ENCODE data around the gene PRSS50. TPM values are rescaled to one million over a fixed set of nuclear protein-coding genes. Genes with fewer than 3 reads are reported as not detected.
A peak's percentile ranks its signal among the peaks of the same experiment; 100 is the strongest.
"Not testable (repeated sequence)": the region's sequence is repeated elsewhere in the genome, so short reads cannot be mapped to it uniquely, and the experiment has no call there.

The PRSS50 gene
- total RNA-seq, 2 donors from 2014 or later: not detected

DNA sequence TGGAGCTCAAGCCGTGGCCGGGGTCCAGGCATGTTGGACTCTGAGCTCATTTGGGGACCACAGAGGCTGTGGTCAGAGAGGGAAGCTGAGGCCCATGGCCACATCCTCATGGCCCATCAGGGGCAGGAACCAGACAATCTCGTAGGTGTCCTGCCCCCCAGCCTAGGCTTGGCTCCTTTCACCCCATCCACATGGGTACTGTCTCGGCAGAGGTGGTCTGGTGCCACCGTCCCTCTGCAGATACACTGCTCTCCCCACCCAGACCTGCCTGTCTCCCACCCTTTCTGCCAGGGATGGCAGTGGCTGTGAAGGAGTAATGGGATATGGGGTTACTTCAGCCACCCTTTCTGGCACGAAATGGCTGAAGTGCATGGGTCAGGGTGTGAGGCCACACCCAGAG, 7.9 kb downstream of the PRSS50 start:
- H3K9me3 ChIP-seq (ENCODE audit: control insufficient read depth, low read length, poor library complexity, severe bottlenecking): no peaks in the 10 kb centered on the region
- Mint-ChIP-seq H3K4me1 (peaks cover 5% of the 10 kb centered on the region), H3K36me3 (ENCODE audit: low read depth) (peaks cover 3% of the 10 kb centered on the region), H3K27me3 (no peaks in the 10 kb centered on the region), H3K4me3 (no peak overlapping the region), H3K27ac (no peak overlapping the region)
- ATAC-seq: no peak
- peak in 1 of 3 donors; percentile 5 for DNase-seq

DNA sequence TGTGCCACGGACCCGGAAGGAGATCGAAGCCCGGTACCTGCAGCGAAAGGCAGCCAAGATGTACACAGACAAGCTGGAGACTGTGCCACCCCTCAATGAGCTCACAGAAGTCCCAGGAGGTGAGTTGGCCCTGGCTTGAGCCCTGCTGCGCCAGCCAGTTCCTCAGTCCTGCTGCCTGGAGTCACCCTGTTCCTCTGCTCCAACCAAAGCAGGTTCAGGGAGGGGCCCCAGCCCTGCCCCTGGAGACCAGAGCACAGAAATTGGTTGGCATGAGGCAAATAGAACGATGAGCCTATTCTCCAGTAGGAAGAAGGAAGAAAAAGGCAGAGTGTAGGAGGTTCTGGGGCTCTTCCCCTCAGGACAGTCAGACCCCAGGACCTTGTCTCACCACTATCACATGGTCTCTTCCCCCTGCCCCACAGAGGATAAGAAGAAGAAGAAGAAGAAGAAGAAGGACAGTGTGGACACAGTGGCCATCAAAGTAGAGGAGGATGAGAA, 8.5 kb downstream of the PRSS50 start:
- ATAC-seq (no peak), DNase-seq (peak in 1 of 3 donors; percentile 6)
- no peak overlapping the region for H3K27ac Mint-ChIP-seq

GRCh38 chr3:46708401-46709156, 9.1 kb downstream of the PRSS50 start:
- Mint-ChIP-seq H3K27me3 (no peaks in the 10 kb centered on the region), H3K4me3 (no peak overlapping the region), H3K36me3 (ENCODE audit: low read depth) (peaks cover 3% of the 10 kb centered on the region), H3K27ac (no peak overlapping the region), H3K4me1 (peaks cover 5% of the 10 kb centered on the region)
- peak in 1 of 3 donors; percentile 7 for DNase-seq
- no peaks in the 10 kb centered on the region for H3K9me3 ChIP-seq (ENCODE audit: control insufficient read depth, low read length, poor library complexity, severe bottlenecking)
- ATAC-seq: no peak

More for the DNA sequence above, 8.5 kb downstream of the PRSS50 start:
- peaks cover 5% of the 10 kb centered on the region for H3K4me1 Mint-ChIP-seq
- no peaks in the 10 kb centered on the region for H3K27me3 Mint-ChIP-seq
- H3K9me3 ChIP-seq (ENCODE audit: control insufficient read depth, low read length, poor library complexity, severe bottlenecking): no peaks in the 10 kb centered on the region
- H3K36me3 Mint-ChIP-seq (ENCODE audit: low read depth): peaks cover 3% of the 10 kb centered on the region
- no peak overlapping the region for H3K4me3 Mint-ChIP-seq

DNA sequence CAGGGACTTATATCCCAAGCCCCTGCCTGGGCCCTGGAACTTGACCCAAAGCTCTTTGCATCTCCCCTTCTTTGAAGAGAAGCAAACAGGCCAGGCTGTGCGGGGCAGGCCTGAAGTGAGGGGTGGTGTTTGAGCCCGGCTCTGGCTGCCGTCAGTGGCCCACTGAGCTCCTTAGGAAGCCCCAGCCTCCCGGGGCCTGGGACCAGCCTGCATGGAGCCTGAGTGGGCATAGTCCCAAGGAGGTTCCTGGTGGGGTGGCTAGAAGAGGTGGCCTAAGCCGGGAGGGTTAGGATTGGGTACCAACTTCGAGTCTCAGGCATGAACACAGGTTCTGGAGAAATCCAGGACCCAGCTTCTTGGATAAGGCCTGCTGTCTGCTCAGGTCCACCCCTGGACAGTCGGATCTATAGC, 10.1 kb downstream of the PRSS50 start:
- DNase-seq (peak in 1 of 3 donors; percentile 4), ATAC-seq (no peak)
- no peak overlapping the region for H3K27ac Mint-ChIP-seq
- H3K9me3 ChIP-seq (ENCODE audit: control insufficient read depth, low read length, poor library complexity, severe bottlenecking): no peaks in the 10 kb centered on the region
- no peak overlapping the region for H3K4me3 Mint-ChIP-seq
- H3K27me3 Mint-ChIP-seq: no peaks in the 10 kb centered on the region
- peaks cover 5% of the 10 kb centered on the region for H3K4me1 Mint-ChIP-seq
- peaks cover 3% of the 10 kb centered on the region for H3K36me3 Mint-ChIP-seq (ENCODE audit: low read depth)

- Mint-ChIP-seq H3K4me1 (peaks cover 8% of the 10 kb centered on the region), H3K36me3 (ENCODE audit: low read depth) (peaks cover 3% of the 10 kb centered on the region), H3K27me3 (no peaks in the 10 kb centered on the region), H3K27ac (no peak overlapping the region), H3K4me3 (no peak overlapping the region)
- peak in 1 of 3 donors; percentile 7 for DNase-seq
- no peak for ATAC-seq
- no peaks in the 10 kb centered on the region for H3K9me3 ChIP-seq (ENCODE audit: control insufficient read depth, low read length, poor library complexity, severe bottlenecking)
Observed at GRCh38 chr3:46706771-46707582, 10.7 kb downstream of the PRSS50 start.

DNA sequence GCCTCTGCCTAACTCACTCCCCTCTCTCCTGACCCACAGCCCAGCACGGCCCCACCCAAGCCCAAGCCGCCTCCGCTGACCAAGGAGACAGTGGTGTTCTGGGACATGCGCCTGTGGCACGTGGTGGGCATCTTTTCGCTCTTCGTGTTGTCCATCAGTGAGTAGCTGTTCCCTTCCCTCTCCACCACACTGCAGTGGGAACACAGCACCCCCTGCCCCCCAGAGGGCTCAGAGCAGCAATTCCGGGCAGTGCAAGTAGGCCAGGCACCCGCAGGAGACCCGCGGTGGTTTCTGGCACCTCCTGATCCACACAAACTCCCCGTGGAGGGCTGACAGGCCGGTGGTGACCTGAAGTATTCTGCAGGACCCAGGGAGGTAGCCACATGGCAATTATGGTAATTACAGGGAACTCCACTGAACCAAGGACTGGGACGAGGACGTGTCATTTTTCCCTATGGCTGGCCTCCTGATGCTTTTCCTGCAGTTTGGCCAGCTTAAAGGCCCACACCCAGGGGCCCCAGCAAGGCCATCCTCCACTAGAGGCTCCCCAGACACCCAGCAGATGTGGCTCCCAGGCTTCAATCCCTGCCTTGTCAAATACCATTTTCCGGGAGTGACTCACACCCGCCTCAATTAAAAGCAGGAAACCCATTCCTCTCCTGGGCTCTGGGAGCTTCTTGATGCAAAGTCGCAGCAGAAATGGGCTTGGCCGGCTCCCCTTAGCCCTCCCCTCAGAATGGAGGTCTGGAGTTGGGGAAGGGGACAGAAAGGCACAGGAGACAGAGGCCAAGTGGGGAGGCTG, 11.7 kb downstream of the PRSS50 start:
- Mint-ChIP-seq H3K4me1 (peaks cover 13% of the 10 kb centered on the region), H3K4me3 (no peak overlapping the region), H3K27ac (no peak overlapping the region), H3K36me3 (ENCODE audit: low read depth) (peaks cover 3% of the 10 kb centered on the region), H3K27me3 (no peaks in the 10 kb centered on the region)
- H3K9me3 ChIP-seq (ENCODE audit: control insufficient read depth, low read length, poor library complexity, severe bottlenecking): no peaks in the 10 kb centered on the region
- ATAC-seq (no peak), DNase-seq (peak in 1 of 3 donors; percentile 4)

DNA sequence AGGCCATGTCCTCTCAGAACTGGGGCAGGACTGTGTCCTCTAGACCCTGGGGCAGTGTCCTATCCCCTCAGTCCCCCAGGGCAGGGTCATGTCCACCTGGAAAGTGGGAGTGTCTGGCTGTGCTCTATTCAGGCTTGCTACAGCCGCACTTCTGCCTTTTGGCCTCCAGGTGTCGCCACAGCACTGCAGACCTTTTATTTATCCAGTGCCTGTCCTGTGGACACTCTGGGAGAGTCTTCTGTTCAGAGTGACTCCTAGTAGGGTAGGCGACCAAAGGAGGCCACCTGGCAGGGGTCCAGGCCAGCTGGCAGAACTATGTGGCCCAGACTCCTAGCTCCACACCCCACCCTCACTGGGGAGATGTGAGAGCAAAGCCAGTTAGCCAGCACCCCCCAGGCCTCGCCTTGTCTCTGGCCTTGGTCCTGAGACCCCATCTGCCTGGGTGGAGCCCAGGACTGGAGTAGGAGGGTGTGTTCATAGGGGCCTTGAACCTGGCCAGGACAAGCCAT, 12.6 kb downstream of the PRSS50 start:
- DNase-seq (peak; percentile 34 to 55 (median 44)), ATAC-seq (peak; percentile 83)
- Mint-ChIP-seq H3K4me1 (peaks cover 13% of the 10 kb centered on the region), H3K36me3 (ENCODE audit: low read depth) (peaks cover 3% of the 10 kb centered on the region), H3K4me3 (no peak overlapping the region), H3K27me3 (no peaks in the 10 kb centered on the region), H3K27ac (no peak overlapping the region)
- H3K9me3 ChIP-seq (ENCODE audit: control insufficient read depth, low read length, poor library complexity, severe bottlenecking): no peaks in the 10 kb centered on the region

DNA sequence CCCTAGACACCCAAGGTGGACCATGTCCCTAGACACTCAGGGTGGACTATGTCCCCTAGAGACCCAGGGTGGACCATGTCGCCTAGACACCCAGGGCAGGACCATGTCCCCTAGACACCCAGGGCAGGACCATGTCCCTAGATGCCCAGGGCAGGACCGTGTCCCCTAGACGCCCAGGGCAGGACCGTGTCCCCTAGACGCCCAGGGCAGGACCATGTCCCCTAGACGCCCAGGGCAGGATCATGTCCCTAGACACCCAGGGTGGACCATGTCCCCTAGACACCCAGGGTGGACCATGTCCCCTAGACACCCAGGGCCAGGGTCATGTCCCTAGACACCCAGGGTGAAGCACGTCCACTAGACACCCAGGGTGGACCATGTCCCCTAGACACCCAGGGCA, 13.3 kb downstream of the PRSS50 start:
- H3K27ac Mint-ChIP-seq; DNase-seq; H3K27me3 Mint-ChIP-seq; ATAC-seq; H3K36me3 Mint-ChIP-seq (ENCODE audit: low read depth); H3K9me3 ChIP-seq (ENCODE audit: control insufficient read depth, low read length, poor library complexity, severe bottlenecking); H3K4me3 Mint-ChIP-seq: not testable (repeated sequence)
- H3K4me1 Mint-ChIP-seq: peaks cover 13% of the 10 kb centered on the region

- Mint-ChIP-seq H3K27me3 (no peaks in the 10 kb centered on the region), H3K4me3 (no peak overlapping the region), H3K36me3 (ENCODE audit: low read depth) (no peaks in the 10 kb centered on the region), H3K27ac (no peak overlapping the region), H3K4me1 (peaks cover 14% of the 10 kb centered on the region)
- DNase-seq (no peak), ATAC-seq (no peak)
- no peaks in the 10 kb centered on the region for H3K9me3 ChIP-seq (ENCODE audit: control insufficient read depth, low read length, poor library complexity, severe bottlenecking)
Observed at GRCh38 chr3:46703013-46703520, 14.6 kb downstream of the PRSS50 start.

DNA sequence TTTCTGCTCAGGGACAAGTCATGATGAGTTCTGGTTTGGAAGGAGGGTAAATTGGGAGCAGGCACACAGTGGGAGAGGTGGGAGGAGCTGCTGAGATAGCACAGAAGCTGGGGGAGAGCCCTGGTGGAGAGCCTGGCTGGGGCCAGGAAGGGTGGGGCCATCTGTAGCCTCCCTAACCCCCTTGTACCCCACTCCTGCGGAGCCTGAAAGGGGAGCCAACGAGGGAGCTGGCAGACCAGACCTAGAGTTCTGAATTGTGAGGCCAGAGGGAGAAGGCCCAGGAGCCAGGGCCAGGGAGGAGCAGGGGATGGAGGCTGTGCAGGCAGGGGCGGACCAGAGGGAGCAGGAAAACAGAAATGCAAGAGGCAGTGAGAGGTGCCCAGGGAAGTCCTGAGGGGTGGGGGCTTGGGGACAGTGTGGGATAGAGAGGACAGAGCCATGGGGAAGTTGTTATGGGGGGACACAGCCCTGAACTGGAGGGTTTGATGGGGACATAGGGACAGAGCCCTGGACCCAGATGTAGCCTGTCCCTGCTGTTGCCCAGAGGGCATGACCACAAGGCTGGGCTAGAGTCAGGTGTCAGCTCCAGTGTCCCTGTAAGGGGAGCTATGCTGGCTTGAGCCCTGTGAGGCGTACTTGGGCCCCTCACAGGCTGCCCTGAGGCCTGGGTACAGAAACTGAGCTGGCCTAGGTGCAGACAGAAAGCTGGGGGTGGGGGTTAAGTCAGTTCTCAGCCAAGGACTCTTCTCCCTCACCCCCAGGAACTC, 15.2 kb downstream of the PRSS50 start:
- DNase-seq: no peak
- H3K27ac Mint-ChIP-seq: no peak overlapping the region
- peaks cover 17% of the 10 kb centered on the region for H3K4me1 Mint-ChIP-seq

DNA sequence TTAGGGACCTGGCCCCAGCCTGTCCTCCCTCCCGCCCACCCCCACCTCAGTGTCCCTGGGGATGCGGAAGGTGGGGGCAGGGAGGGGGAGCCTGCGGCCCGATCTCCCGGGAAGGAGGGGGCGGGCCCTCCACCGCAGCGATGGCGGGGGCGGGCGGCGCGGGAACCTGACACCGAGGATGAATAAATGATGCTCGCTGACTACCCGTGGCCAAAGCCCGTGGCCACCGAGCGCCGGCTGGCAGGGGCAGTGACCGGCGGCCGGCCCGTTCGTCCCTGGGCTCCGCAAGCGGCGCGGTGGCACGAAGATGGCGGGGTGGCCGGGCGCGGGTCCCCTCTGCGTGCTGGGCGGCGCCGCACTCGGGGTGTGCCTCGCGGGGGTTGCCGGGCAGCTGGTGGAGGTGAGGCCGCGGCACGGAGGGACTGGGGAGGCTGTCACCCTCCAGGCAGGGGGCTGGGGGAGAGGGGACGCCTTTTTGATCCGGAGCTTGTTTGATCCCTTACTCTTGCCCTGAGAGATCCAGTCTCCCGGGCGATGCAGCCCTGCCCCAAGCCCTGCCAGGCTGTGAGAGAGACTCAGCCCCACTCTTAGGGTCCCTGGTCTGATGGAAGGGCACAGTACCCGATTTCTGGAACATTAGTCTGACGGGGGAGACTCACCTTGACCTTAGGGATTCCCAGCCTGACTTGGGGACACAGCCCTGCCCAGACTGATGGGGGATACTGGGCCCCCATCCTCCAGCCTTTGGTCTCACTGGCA, 16.3 kb downstream of the PRSS50 start, which contains the start of gene TMIE:
Gene TMIE (plus strand): TSS at position 212 of the 759 bp plus-strand sequence. CDS start 96 bp downstream, at position 308.
- Mint-ChIP-seq H3K27ac (no peak within 1 kb of the TSS), H3K36me3 (ENCODE audit: low read depth) (no peaks in the 10 kb centered on the region), H3K27me3 (no peaks in the 10 kb centered on the region), H3K4me3 (peak within 1 kb of the TSS; percentile 64), H3K4me1 (peaks cover 21% of the 10 kb centered on the region)
- ATAC-seq (peak; percentile 22), DNase-seq (no peak)
- no peaks in the 10 kb centered on the region for H3K9me3 ChIP-seq (ENCODE audit: control insufficient read depth, low read length, poor library complexity, severe bottlenecking)

More for the DNA sequence above, 15.2 kb downstream of the PRSS50 start:
- H3K4me3 Mint-ChIP-seq: peak overlapping the region; percentile 56
- no peaks in the 10 kb centered on the region for H3K36me3 Mint-ChIP-seq (ENCODE audit: low read depth)
- H3K9me3 ChIP-seq (ENCODE audit: control insufficient read depth, low read length, poor library complexity, severe bottlenecking): no peaks in the 10 kb centered on the region
- ATAC-seq: no peak
- no peaks in the 10 kb centered on the region for H3K27me3 Mint-ChIP-seq
